HepG2 (cell line): ENCODE measurements around the gene GPC3. TPM values are rescaled to one million over a fixed set of nuclear protein-coding genes. Genes with fewer than 3 reads are reported as not detected.

Source experiments
- ATAC-seq: fragments of 200-7000 bp; cut with Tn5 transposase; 3 replicates; pipeline ENCODE4 v1.9.1; 2020; ENCODE audit warnings: mild to moderate bottlenecking, moderate library complexity
- BruUV-seq: library from RNA; stranded (reverse); fragments of 400-500 nt; replicated peaks from 2 replicates; lab custom pipeline; 2021; lab: Mats Ljungman, UMichigan
- CTCF ChIA-PET: fragments of 300-600 bp; formaldehyde crosslinking; extraction: SDS; loops from one replicate; lab custom pipeline; 2021; ENCODE audit warnings: low total read pairs, inconsistent platforms, low intra/inter-chr PET ratio; lab: Yijun Ruan, JAX
- POLR2A ChIA-PET: fragments of 350-600 bp; sonication (Branson Sonifier 250); formaldehyde crosslinking; loops from one replicate; lab custom pipeline; 2020; ENCODE audit warnings: antibody characterized with exemption, inconsistent platforms; lab: Yijun Ruan, JAX
- DNase-seq: peaks from one replicate; pipeline ENCODE4 v3.0.0-alpha.2; 2015; ENCODE audit warnings: low spot score
- FAIRE-seq: peaks from 3 replicates; lab custom pipeline; 2011; peaks lifted over from hg19 to GRCh38; lab: Jason Lieb, UNC
- H2AFZ ChIP-seq: one replicate; pipeline ENCODE4 v1.6.1; 2011; ENCODE audit warnings: low read length, inconsistent platforms
- H3K27ac ChIP-seq: fragments of 300-600 bp; 3 replicates; pipeline ENCODE4 v1.8.0; 2011; ENCODE audit warnings: mixed run types, mild to moderate bottlenecking, mixed read lengths, low read length, inconsistent platforms; ENCODE audit not compliant: insufficient read depth; ENCODE audit errors: extremely low read length
- H3K27me3 ChIP-seq, 2 experiments: fragments of 200-600 bp in 1 of 2; 2 replicates in 1 of 2; 3 replicates in 1 of 2; pipeline versions ENCODE4 v1.6.0 to v1.8.0; 2011; ENCODE audit warnings: low read length in 2 of 2, mild to moderate bottlenecking in 2 of 2, moderate library complexity in 2 of 2, inconsistent platforms in 1 of 2; ENCODE audit not compliant: insufficient read depth in 2 of 2, control insufficient read depth in 1 of 2
- H3K36me3 ChIP-seq, 2 experiments: fragments of 200-600 bp in 1 of 2; replicated peaks in 1 of 2; 2 replicates in 1 of 2; 3 replicates in 1 of 2; pipeline versions ENCODE4 v1.5.1 to v1.8.0; 2011; ENCODE audit warnings: low read length in 2 of 2, inconsistent platforms in 1 of 2; ENCODE audit not compliant: insufficient read depth in 2 of 2, control insufficient read depth in 1 of 2
- H3K4me1 ChIP-seq: 2 replicates; pipeline ENCODE4 v1.5.1; 2012; ENCODE audit warnings: low read length, inconsistent platforms; ENCODE audit not compliant: insufficient read depth
- H3K4me2 ChIP-seq: 2 replicates; pipeline ENCODE4 v1.6.0; 2011; ENCODE audit warnings: low read depth, low read length, inconsistent platforms
- H3K4me3 ChIP-seq, 3 experiments: fragments of 200-600 bp in 1 of 3; sonication (generic), shearing (Covaris generic) in 1 of 3; replicated peaks in 1 of 3; 2 replicates each; pipeline ENCODE4 v1.5.1; 2011 to 2016; ENCODE audit warnings: low read length in 3 of 3, inconsistent platforms in 2 of 3, low read depth in 2 of 3, mild to moderate bottlenecking in 2 of 3, control low read depth in 1 of 3, mixed read lengths in 1 of 3; ENCODE audit not compliant: insufficient read depth in 1 of 3
- H3K79me2 ChIP-seq: one replicate; pipeline ENCODE4 v1.6.1; 2011; ENCODE audit warnings: low read length, inconsistent platforms; ENCODE audit not compliant: insufficient read depth
- H3K9ac ChIP-seq: 2 replicates; pipeline ENCODE4 v1.6.0; 2011; ENCODE audit warnings: mild to moderate bottlenecking, low read depth, low read length, inconsistent platforms; ENCODE audit not compliant: insufficient read depth
- H3K9me3 ChIP-seq: 2 replicates; pipeline ENCODE4 v1.5.1; 2012; ENCODE audit warnings: mild to moderate bottlenecking, low read length
- H4K20me1 ChIP-seq: 2 replicates; pipeline ENCODE4 v1.6.0; 2011; ENCODE audit warnings: inconsistent platforms, mild to moderate bottlenecking, low read length, moderate library complexity; ENCODE audit not compliant: insufficient read depth
- ATF7 ChIP-seq, 2 experiments: fragments of 450-650 bp in 1 of 2; sonication (generic) in 1 of 2; formaldehyde crosslinking in 1 of 2; IDR thresholded peaks; 2 replicates each; pipeline versions ENCODE4 v1.4.0 to v1.6.1; 2016 to 2020; ENCODE audit warnings: antibody characterized with exemption in 1 of 2, mild to moderate bottlenecking in 1 of 2, missing genetic modification reagents in 1 of 2
- JUND ChIP-seq: sonication (generic); formaldehyde crosslinking; IDR thresholded peaks from 2 replicates; pipeline ENCODE4 v1.8.0; 2022; ENCODE audit warnings: mild to moderate bottlenecking, missing genetic modification reagents
- NFIC ChIP-seq: IDR thresholded peaks from 2 replicates; pipeline ENCODE4 v1.6.1; 2012; ENCODE audit warnings: mild to moderate bottlenecking, low read length, inconsistent platforms
- PAXIP1 ChIP-seq: sonication (generic); formaldehyde crosslinking; conservative IDR thresholded peaks from 2 replicates; pipeline ENCODE4 v1.4.0; 2020; ENCODE audit warnings: mild to moderate bottlenecking, missing genetic modification reagents, moderate library complexity
- SP1 ChIP-seq, 2 experiments: fragments of 450-650 bp in 1 of 2; sonication (generic) in 1 of 2; formaldehyde crosslinking in 1 of 2; IDR thresholded peaks; 2 replicates each; pipeline versions ENCODE4 v1.4.0 to v1.6.1; 2016 to 2020; ENCODE audit warnings: missing genetic modification reagents in 1 of 2
- ZBTB3 ChIP-seq: sonication (generic); formaldehyde crosslinking; IDR thresholded peaks from 2 replicates; pipeline ENCODE4 v1.4.0; 2020; ENCODE audit warnings: low read depth, mild to moderate bottlenecking, moderate library complexity, missing genetic modification reagents, borderline replicate concordance
- WGBS: methylation state at CpG from one replicate; pipeline ENCODE4 v1.1.6; 2017; ENCODE audit warnings: low lambda C conversion rate; 5-methylcytosine and 5-hydroxymethylcytosine counted together
- in situ Hi-C: cut with HindIII; loops from 2 replicates; pipeline ENCODE4 v1.10.0; 2017; ENCODE audit warnings: low pct_unique_long_range_greater_than_20kb; ENCODE audit not compliant: extremely low pct_ligation_motif_present
- intact Hi-C: fragments of 100-400 bp; cut with micrococcal nuclease; formaldehyde crosslinking; loops from one replicate; pipeline ENCODE4 v1.10.0; 2022; ENCODE audit not compliant: unreplicated experiment
- polyA plus RNA-seq, 8 experiments: library from polyadenylated mRNA; depleted of rRNA in 3 of 8; stranded (reverse) in 7 of 8; unstranded in 1 of 8; fragments of >200 nt; fragmentation: Illumina TruSeq in 4 of 8; extraction: Trizol in 4 of 8; gene quantifications; 2 replicates each; pipeline versions ENCODE4 v1.2.1 to v1.2.3, GENCODE V29; 2011 to 2016; ENCODE audit warnings: low read depth in 4 of 8, missing spikeins in 1 of 8, mixed read lengths in 1 of 8; ENCODE audit not compliant: insufficient read depth in 1 of 8
- total RNA-seq, 5 experiments: library from RNA; depleted of rRNA; stranded (reverse); fragments of >200 nt; fragmentation: Illumina TruSeq; extraction: Trizol; gene quantifications; 2 replicates each; pipeline ENCODE4 v1.2.3, GENCODE V29; 2016; ENCODE audit warnings: low read depth in 1 of 5

GPC3 gene
- total and polyA plus RNA-seq, 2 of the 13 experiments (the other 11 are each of a cell fraction or from before 2014, with no cell fraction given) = 1,799 to 3,263 TPM

GRCh38 chrX:134006484-134007161, 21.2 kb upstream of the GPC3 start (continued):
- no peak for TF ChIP-seq SP1 (IDR thresholded peaks at IDR 0.05)
- TF ChIP-seq SP1 (CRISPR knock-in tag; IDR thresholded peaks at IDR 0.05) = no peak
- TF ChIP-seq PAXIP1 (CRISPR knock-in tag) = peak; percentile 93
- no peak for TF ChIP-seq JUND (CRISPR knock-in tag)
- TF ChIP-seq NFIC = peak; percentile 88
- TF ChIP-seq, all 625 proteins: peak for 92

DNA sequence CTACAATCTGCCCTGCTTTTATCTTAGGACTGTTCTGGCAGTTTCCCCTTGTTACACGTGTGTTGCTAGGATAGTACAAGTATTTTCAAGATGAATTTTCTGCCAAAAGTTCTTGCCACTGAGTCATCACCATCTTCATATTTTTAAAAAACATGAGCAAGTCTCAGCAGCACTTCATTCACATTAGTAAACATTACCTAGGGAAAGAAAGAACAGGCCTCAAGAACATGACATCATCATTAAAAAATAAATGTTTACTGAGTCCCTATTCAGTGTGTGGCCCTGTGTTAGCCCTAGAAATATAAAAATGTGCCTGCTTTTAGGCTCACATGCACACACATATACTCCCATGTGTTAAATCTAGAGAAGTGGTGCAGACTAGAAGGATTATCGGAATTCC, 18.7 kb upstream of the GPC3 start:
- Histone ChIP-seq H3K4me1 (peaks cover 91% of the 10 kb centered on the region), H3K27ac (no peak overlapping the region), H3K36me3 (no peaks in the 10 kb centered on the region), H3K4me2 (no peak overlapping the region), H4K20me1 (no peaks in the 10 kb centered on the region), H2AFZ (no peak overlapping the region), H3K9ac (no peak overlapping the region), H3K27me3 (no peaks in the 10 kb centered on the region), H3K4me3 (no peak overlapping the region), H3K79me2 (peaks cover 9% of the 10 kb centered on the region), H3K9me3 (no peaks in the 10 kb centered on the region)
- TF ChIP-seq ATF7 (IDR thresholded peaks at IDR 0.05) (peak; percentile 65), ATF7 (CRISPR knock-in tag; IDR thresholded peaks at IDR 0.05) (no peak), ZBTB3 (CRISPR knock-in tag) (no peak)
- intact Hi-C loops = no loop called here
- ATAC-seq = no peak
- BruUV-seq = no TSS peak
- CTCF ChIA-PET = no interaction called here
- in situ Hi-C loops = no loop called here
- POLR2A ChIA-PET = no interaction called here
- FAIRE-seq = no peak
- DNase-seq = no peak
- 92% methylated on average over 2 of the region's 2 CpGs for WGBS
